Thoracic aorta (tissue), 2 donors: ENCODE data around the gene APCDD1L. TPM values are rescaled to one million over a fixed set of nuclear protein-coding genes. Genes with fewer than 3 reads are reported as not detected.

Experiments used
- ATAC-seq: fragments of 150-250 bp; one replicate; pipeline ENCODE4 v1.8.0; 2017; ENCODE audit warnings: low read depth; ENCODE audit not compliant: insufficient number of reproducible peaks, low FRiP score
- DNase-seq: peaks from one replicate; pipeline ENCODE4 v3.0.0-alpha.2; 2020; ENCODE audit warnings: low spot score
- H3K27ac ChIP-seq, 2 donors: fragments of 200-600 bp; sonication (generic); 1 replicate in 1 of 2; 2 replicates in 1 of 2; pipeline ENCODE4 v1.5.1; 2016; ENCODE audit warnings: mild to moderate bottlenecking in 2 of 2, moderate library complexity in 2 of 2
- H3K27me3 ChIP-seq: fragments of 200-600 bp; sonication (generic); replicated peaks from 2 replicates; pipeline ENCODE4 v1.6.0; 2016; ENCODE audit warnings: mild to moderate bottlenecking; ENCODE audit not compliant: insufficient read depth
- H3K36me3 ChIP-seq: fragments of 200-600 bp; sonication (generic); one replicate; pipeline ENCODE4 v1.5.1; 2016
- H3K4me1 ChIP-seq, 2 donors: fragments of 200-600 bp; sonication (generic); 1 replicate in 1 of 2; 2 replicates in 1 of 2; pipeline versions ENCODE4 v1.5.1 to v1.6.0; 2016; ENCODE audit warnings: low read depth in 2 of 2, mild to moderate bottlenecking in 1 of 2; ENCODE audit not compliant: control insufficient read depth in 1 of 2
- H3K4me3 ChIP-seq: fragments of 200-600 bp; sonication (generic); 2 replicates; pipeline ENCODE4 v1.5.1; 2016; ENCODE audit warnings: mild to moderate bottlenecking
- H3K9me3 ChIP-seq: fragments of 200-600 bp; sonication (generic); 2 replicates; pipeline ENCODE4 v1.5.1; 2016
- CTCF ChIP-seq: fragments of 200-600 bp; sonication (generic); IDR thresholded peaks from one replicate; pipeline ENCODE4 v1.5.1; 2019; ENCODE audit warnings: antibody characterized with exemption
- total RNA-seq, 2 donors: library from RNA; depleted of rRNA; stranded (reverse); fragments of >200 nt; gene quantifications; one replicate each; pipeline versions ENCODE4 v1.1.0 to v1.2.3, GENCODE V29; 2016

APCDD1L gene
- total RNA-seq: 10 to 100 TPM in 1 of 2 donors, 1 to 10 TPM in 1; 9.2 to 12.9 TPM

- Histone ChIP-seq H3K27ac (peak within 1 kb of the TSS; percentile 3 to 55), H3K36me3 (no peaks in the 10 kb centered on the region), H3K4me1 (peaks cover 16 to 53% of the 10 kb centered on the region in 2 donors), H3K27me3 (no peaks in the 10 kb centered on the region), H3K9me3 (no peaks in the 10 kb centered on the region), H3K4me3 (peak within 1 kb of the TSS; percentile 81)
- TF ChIP-seq CTCF: no peak
- DNase-seq (peak; percentile 15), ATAC-seq (no peak)
Measured at GRCh38 chr20:58515233-58516212, at the start of gene APCDD1L. Gene APCDD1L, minus strand, starts transcription at chr20:58515399. Its CDS starts 692 bp downstream, at chr20:58514707.

- H3K4me3 ChIP-seq: no peak overlapping the region
- H3K9me3 ChIP-seq: no peaks in the 10 kb centered on the region
- no peak overlapping the region for H3K27ac ChIP-seq
- ATAC-seq: no peak
- H3K4me1 ChIP-seq: no peaks in the 10 kb centered on the region
- DNase-seq: no peak
- no peaks in the 10 kb centered on the region for H3K27me3 ChIP-seq
- no peaks in the 10 kb centered on the region for H3K36me3 ChIP-seq
- TF ChIP-seq CTCF: no peak
Measured at GRCh38 chr20:58559368-58559729, 44.1 kb upstream of the APCDD1L start.

GRCh38 chr20:58558486-58559367 lies 43.5 kb upstream of the APCDD1L start:
- Histone ChIP-seq H3K27ac (no peak overlapping the region), H3K4me3 (no peak overlapping the region), H3K36me3 (no peaks in the 10 kb centered on the region), H3K27me3 (no peaks in the 10 kb centered on the region), H3K9me3 (no peaks in the 10 kb centered on the region), H3K4me1 (no peaks in the 10 kb centered on the region)
- ATAC-seq (no peak), DNase-seq (no peak)
- no peak for TF ChIP-seq CTCF

GRCh38 chr20:58557733-58558342 lies 42.6 kb upstream of the APCDD1L start:
- no peak for DNase-seq
- no peak for TF ChIP-seq CTCF
- H3K4me3 ChIP-seq: no peak overlapping the region

More at GRCh38 chr20:58557733-58558342, 42.6 kb upstream of the APCDD1L start:
- no peaks in the 10 kb centered on the region for H3K36me3 ChIP-seq
- no peak for ATAC-seq
- H3K4me1 ChIP-seq: no peaks in the 10 kb centered on the region
- no peaks in the 10 kb centered on the region for H3K9me3 ChIP-seq
- no peaks in the 10 kb centered on the region for H3K27me3 ChIP-seq
- H3K27ac ChIP-seq: no peak overlapping the region
